HepG2 (cell line): ENCODE data around the gene SGCD. TPM values are rescaled to one million over a fixed set of nuclear protein-coding genes. Genes with fewer than 3 reads are reported as not detected.

Experiments used
- ATAC-seq: fragments of 200-7000 bp; cut with Tn5 transposase; 3 replicates; pipeline ENCODE4 v1.9.1; 2020; ENCODE audit warnings: mild to moderate bottlenecking, moderate library complexity
- BruUV-seq: library from RNA; stranded (reverse); fragments of 400-500 nt; replicated peaks from 2 replicates; lab custom pipeline; 2021; lab: Mats Ljungman, UMichigan
- CTCF ChIA-PET: fragments of 300-600 bp; formaldehyde crosslinking; extraction: SDS; loops from one replicate; lab custom pipeline; 2021; ENCODE audit warnings: low total read pairs, inconsistent platforms, low intra/inter-chr PET ratio; lab: Yijun Ruan, JAX
- POLR2A ChIA-PET: fragments of 350-600 bp; sonication (Branson Sonifier 250); formaldehyde crosslinking; loops from one replicate; lab custom pipeline; 2020; ENCODE audit warnings: antibody characterized with exemption, inconsistent platforms; lab: Yijun Ruan, JAX
- DNase-seq: peaks from one replicate; pipeline ENCODE4 v3.0.0-alpha.2; 2015; ENCODE audit warnings: low spot score
- FAIRE-seq: peaks from 3 replicates; lab custom pipeline; 2011; peaks lifted over from hg19 to GRCh38; lab: Jason Lieb, UNC
- H2AFZ ChIP-seq: one replicate; pipeline ENCODE4 v1.6.1; 2011; ENCODE audit warnings: low read length, inconsistent platforms
- H3K27ac ChIP-seq: fragments of 300-600 bp; 3 replicates; pipeline ENCODE4 v1.8.0; 2011; ENCODE audit warnings: mixed run types, mild to moderate bottlenecking, mixed read lengths, low read length, inconsistent platforms; ENCODE audit not compliant: insufficient read depth; ENCODE audit errors: extremely low read length
- H3K27me3 ChIP-seq, 2 experiments: fragments of 200-600 bp in 1 of 2; 2 replicates in 1 of 2; 3 replicates in 1 of 2; pipeline versions ENCODE4 v1.6.0 to v1.8.0; 2011; ENCODE audit warnings: low read length in 2 of 2, mild to moderate bottlenecking in 2 of 2, moderate library complexity in 2 of 2, inconsistent platforms in 1 of 2; ENCODE audit not compliant: insufficient read depth in 2 of 2, control insufficient read depth in 1 of 2
- H3K36me3 ChIP-seq, 2 experiments: fragments of 200-600 bp in 1 of 2; replicated peaks in 1 of 2; 2 replicates in 1 of 2; 3 replicates in 1 of 2; pipeline versions ENCODE4 v1.5.1 to v1.8.0; 2011; ENCODE audit warnings: low read length in 2 of 2, inconsistent platforms in 1 of 2; ENCODE audit not compliant: insufficient read depth in 2 of 2, control insufficient read depth in 1 of 2
- H3K4me1 ChIP-seq: 2 replicates; pipeline ENCODE4 v1.5.1; 2012; ENCODE audit warnings: low read length, inconsistent platforms; ENCODE audit not compliant: insufficient read depth
- H3K4me2 ChIP-seq: 2 replicates; pipeline ENCODE4 v1.6.0; 2011; ENCODE audit warnings: low read depth, low read length, inconsistent platforms
- H3K4me3 ChIP-seq, 3 experiments: fragments of 200-600 bp in 1 of 3; sonication (generic), shearing (Covaris generic) in 1 of 3; replicated peaks in 1 of 3; 2 replicates each; pipeline ENCODE4 v1.5.1; 2011 to 2016; ENCODE audit warnings: low read length in 3 of 3, inconsistent platforms in 2 of 3, low read depth in 2 of 3, mild to moderate bottlenecking in 2 of 3, control low read depth in 1 of 3, mixed read lengths in 1 of 3; ENCODE audit not compliant: insufficient read depth in 1 of 3
- H3K79me2 ChIP-seq: one replicate; pipeline ENCODE4 v1.6.1; 2011; ENCODE audit warnings: low read length, inconsistent platforms; ENCODE audit not compliant: insufficient read depth
- H3K9ac ChIP-seq: 2 replicates; pipeline ENCODE4 v1.6.0; 2011; ENCODE audit warnings: mild to moderate bottlenecking, low read depth, low read length, inconsistent platforms; ENCODE audit not compliant: insufficient read depth
- H3K9me3 ChIP-seq: 2 replicates; pipeline ENCODE4 v1.5.1; 2012; ENCODE audit warnings: mild to moderate bottlenecking, low read length
- H4K20me1 ChIP-seq: 2 replicates; pipeline ENCODE4 v1.6.0; 2011; ENCODE audit warnings: inconsistent platforms, mild to moderate bottlenecking, low read length, moderate library complexity; ENCODE audit not compliant: insufficient read depth
- ARNTL ChIP-seq: sonication (generic); formaldehyde crosslinking; IDR thresholded peaks from 2 replicates; pipeline ENCODE4 v1.4.0; 2020; ENCODE audit warnings: mild to moderate bottlenecking, missing genetic modification reagents
- BHLHE40 ChIP-seq: IDR thresholded peaks from 2 replicates; pipeline ENCODE4 v1.6.1; 2011; ENCODE audit warnings: low read length, improper control_type of control experiment
- ESRRA ChIP-seq: sonication (generic); formaldehyde crosslinking; IDR thresholded peaks from 2 replicates; pipeline ENCODE4 v1.5.1; 2020; ENCODE audit warnings: mild to moderate bottlenecking, low read depth, missing genetic modification reagents
- ETV6 ChIP-seq: sonication (generic); formaldehyde crosslinking; conservative IDR thresholded peaks from 2 replicates; pipeline ENCODE4 v1.4.0; 2020; ENCODE audit warnings: missing genetic modification reagents
- FOXA3 ChIP-seq: IDR thresholded peaks from 2 replicates; pipeline ENCODE4 v1.6.1; 2016; ENCODE audit warnings: missing genetic modification reagents, missing compliant biosample characterization
- GPN1 ChIP-seq: sonication (generic); formaldehyde crosslinking; IDR thresholded peaks from 2 replicates; pipeline ENCODE4 v1.5.1; 2020; ENCODE audit warnings: missing genetic modification reagents, borderline replicate concordance
- ISL2 ChIP-seq: sonication (generic); formaldehyde crosslinking; IDR thresholded peaks from 2 replicates; pipeline ENCODE4 v1.5.0; 2020; ENCODE audit warnings: missing genetic modification reagents
- NCOA2 ChIP-seq: sonication (generic); formaldehyde crosslinking; IDR thresholded peaks from 2 replicates; pipeline ENCODE4 v1.8.0; 2022; ENCODE audit warnings: inconsistent platforms
- NFYC ChIP-seq: IDR thresholded peaks from 2 replicates; pipeline ENCODE4 v1.6.1; 2016; ENCODE audit warnings: missing genetic modification reagents, missing compliant biosample characterization
- NKX3-1 ChIP-seq: sonication (generic); formaldehyde crosslinking; IDR thresholded peaks from 2 replicates; pipeline ENCODE4 v1.5.0; 2020; ENCODE audit warnings: missing genetic modification reagents
- SAP130 ChIP-seq: IDR thresholded peaks from 2 replicates; pipeline ENCODE4 v1.6.1; 2016; ENCODE audit warnings: low read depth
- TBX3 ChIP-seq: fragments of 450-650 bp; IDR thresholded peaks from 2 replicates; pipeline ENCODE4 v1.6.1; 2017; ENCODE audit warnings: antibody characterized with exemption, mild to moderate bottlenecking, inconsistent platforms, borderline replicate concordance
- U2AF1 ChIP-seq: fragments of 200-400 bp; formaldehyde crosslinking; optimal IDR thresholded peaks from 2 replicates; pipeline ENCODE3; 2017; ENCODE audit warnings: mild to moderate bottlenecking, low read depth, low read length
- ZBTB7A ChIP-seq: sonication (generic); formaldehyde crosslinking; IDR thresholded peaks from 2 replicates; pipeline ENCODE4 v1.8.0; 2022; ENCODE audit warnings: mild to moderate bottlenecking, missing genetic modification reagents
- ZNF460 ChIP-seq: sonication (generic); formaldehyde crosslinking; IDR thresholded peaks from 2 replicates; pipeline ENCODE4 v1.5.1; 2020; ENCODE audit warnings: missing genetic modification reagents, mild to moderate bottlenecking, borderline replicate concordance
- ZNF501 ChIP-seq: sonication (generic); formaldehyde crosslinking; IDR thresholded peaks from 2 replicates; pipeline ENCODE4 v1.5.1; 2020; ENCODE audit warnings: mild to moderate bottlenecking, moderate library complexity, missing genetic modification reagents
- ZNF766 ChIP-seq: sonication (generic); formaldehyde crosslinking; IDR thresholded peaks from 2 replicates; pipeline ENCODE4 v1.5.0; 2020; ENCODE audit warnings: missing genetic modification reagents, borderline replicate concordance
- ZNF879 ChIP-seq: sonication (generic); formaldehyde crosslinking; IDR thresholded peaks from 2 replicates; pipeline ENCODE4 v1.8.1; 2023; ENCODE audit warnings: missing genetic modification reagents
- WGBS: methylation state at CpG from one replicate; pipeline ENCODE4 v1.1.6; 2017; ENCODE audit warnings: low lambda C conversion rate; 5-methylcytosine and 5-hydroxymethylcytosine counted together
- in situ Hi-C: cut with HindIII; loops from 2 replicates; pipeline ENCODE4 v1.10.0; 2017; ENCODE audit warnings: low pct_unique_long_range_greater_than_20kb; ENCODE audit not compliant: extremely low pct_ligation_motif_present
- intact Hi-C: fragments of 100-400 bp; cut with micrococcal nuclease; formaldehyde crosslinking; loops from one replicate; pipeline ENCODE4 v1.10.0; 2022; ENCODE audit not compliant: unreplicated experiment
- polyA plus RNA-seq, 8 experiments: library from polyadenylated mRNA; depleted of rRNA in 3 of 8; stranded (reverse) in 7 of 8; unstranded in 1 of 8; fragments of >200 nt; fragmentation: Illumina TruSeq in 4 of 8; extraction: Trizol in 4 of 8; gene quantifications; 2 replicates each; pipeline versions ENCODE4 v1.2.1 to v1.2.3, GENCODE V29; 2011 to 2016; ENCODE audit warnings: low read depth in 4 of 8, missing spikeins in 1 of 8, mixed read lengths in 1 of 8; ENCODE audit not compliant: insufficient read depth in 1 of 8
- total RNA-seq, 5 experiments: library from RNA; depleted of rRNA; stranded (reverse); fragments of >200 nt; fragmentation: Illumina TruSeq; extraction: Trizol; gene quantifications; 2 replicates each; pipeline ENCODE4 v1.2.3, GENCODE V29; 2016; ENCODE audit warnings: low read depth in 1 of 5
- TF ChIP-seq, protein P1 (sequence below): sonication (generic); formaldehyde crosslinking; IDR thresholded peaks from 2 replicates; pipeline ENCODE4 v1.4.0; 2020; ENCODE audit warnings: missing genetic modification reagents
- TF ChIP-seq, protein P2 (sequence below): IDR thresholded peaks from 2 replicates; pipeline ENCODE4 v1.6.1; 2016; ENCODE audit warnings: missing compliant biosample characterization, missing genetic modification reagents, borderline replicate concordance
- TF ChIP-seq, protein P3 (sequence below): sonication (generic); formaldehyde crosslinking; IDR thresholded peaks from 2 replicates; pipeline ENCODE4 v1.8.0; 2022; ENCODE audit warnings: missing genetic modification reagents, low read depth, mild to moderate bottlenecking, borderline replicate concordance

The SGCD gene
- total and polyA plus RNA-seq, 2 of the 13 experiments (the other 11 are each of a cell fraction or from before 2014, with no cell fraction given): not detected

DNA sequence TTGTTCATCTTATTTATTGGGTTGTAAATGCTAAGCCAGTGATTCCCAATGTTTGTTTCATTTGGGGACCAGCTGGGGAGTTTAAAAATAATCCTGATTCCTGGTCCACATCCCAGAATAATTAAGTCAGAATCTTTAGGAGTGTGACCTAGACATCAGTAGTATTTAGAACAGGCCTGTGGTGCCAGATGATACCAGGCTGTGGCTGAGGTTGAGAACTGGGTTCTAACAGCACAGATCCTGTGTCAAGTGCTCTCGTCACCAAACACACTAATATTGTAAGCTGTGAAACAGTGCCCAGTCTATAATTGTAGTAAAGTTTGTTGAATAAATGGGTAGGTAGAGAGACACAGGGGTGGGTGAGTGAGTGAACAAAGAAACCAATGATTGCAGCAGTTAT lies 351.0 kb downstream of the SGCD start:
- Histone ChIP-seq H3K9ac (no peak overlapping the region), H3K9me3 (no peaks in the 10 kb centered on the region), H3K4me1 (peaks cover 9% of the 10 kb centered on the region), H4K20me1 (no peaks in the 10 kb centered on the region), H3K4me2 (no peak overlapping the region), H3K36me3 (no peaks in the 10 kb centered on the region), H3K4me3 (no peak overlapping the region), H3K79me2 (no peaks in the 10 kb centered on the region), H3K27ac (no peak overlapping the region), H2AFZ (no peak overlapping the region), H3K27me3 (no peaks in the 10 kb centered on the region)
- intact Hi-C loops (no loop called here), in situ Hi-C loops (loop anchor here (25.0 kb wide), 1 partner anchor 459 kb away; the partner anchor contains the start of gene MED7)
- POLR2A ChIA-PET: no interaction called here
- ATAC-seq (no peak), DNase-seq (no peak), FAIRE-seq (no peak)
- CTCF ChIA-PET: no interaction called here
- TF ChIP-seq, protein P1, sequence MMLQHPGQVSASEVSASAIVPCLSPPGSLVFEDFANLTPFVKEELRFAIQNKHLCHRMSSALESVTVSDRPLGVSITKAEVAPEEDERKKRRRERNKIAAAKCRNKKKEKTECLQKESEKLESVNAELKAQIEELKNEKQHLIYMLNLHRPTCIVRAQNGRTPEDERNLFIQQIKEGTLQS (CRISPR knock-in tag): no peak
- TF ChIP-seq SAP130 (CRISPR knock-in tag) (no peak), ARNTL (CRISPR knock-in tag) (no peak), ZNF460 (CRISPR knock-in tag) (no peak), TBX3 (no peak), NFYC (no peak), ZBTB7A (CRISPR knock-in tag) (no peak)
- BruUV-seq: no TSS peak
- WGBS: 10% methylated on average over 1 of the region's 1 CpG

DNA sequence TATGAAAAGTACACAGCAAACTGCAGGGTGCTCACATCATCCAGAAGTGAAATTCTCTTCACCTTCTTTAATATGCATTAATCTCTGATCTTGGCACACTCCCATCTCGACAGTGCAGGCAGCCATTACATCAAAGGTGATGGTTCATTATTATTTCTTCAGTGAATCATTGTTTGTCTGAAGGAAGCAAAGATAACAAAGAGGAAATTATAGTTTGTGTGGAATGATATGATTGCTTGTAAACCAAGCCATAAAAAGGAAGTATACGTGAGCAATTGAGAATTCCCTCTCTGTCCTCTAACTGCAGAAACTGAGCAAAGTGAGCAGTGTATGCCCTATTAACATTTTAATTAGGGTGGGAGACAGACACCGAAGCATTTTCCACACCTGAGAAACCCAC lies 351.5 kb downstream of the SGCD start:
- intact Hi-C loops (no loop called here), in situ Hi-C loops (loop anchor here (25.0 kb wide), 1 partner anchor 459 kb away; the partner anchor contains the start of gene MED7)
- Histone ChIP-seq H3K79me2 (no peaks in the 10 kb centered on the region), H3K27ac (no peak overlapping the region), H3K9me3 (no peaks in the 10 kb centered on the region), H3K4me2 (no peak overlapping the region), H3K36me3 (no peaks in the 10 kb centered on the region), H2AFZ (no peak overlapping the region), H3K27me3 (no peaks in the 10 kb centered on the region), H3K4me3 (no peak overlapping the region), H4K20me1 (no peaks in the 10 kb centered on the region), H3K9ac (no peak overlapping the region), H3K4me1 (peaks cover 14% of the 10 kb centered on the region)
- POLR2A ChIA-PET: no interaction called here
- 21% methylated on average over 3 of the region's 3 CpGs for WGBS
- CTCF ChIA-PET: no interaction called here
- ATAC-seq (no peak), FAIRE-seq (no peak), DNase-seq (no peak)
- no TSS peak for BruUV-seq
- TF ChIP-seq FOXA3: no peak
- TF ChIP-seq NKX3-1 (CRISPR knock-in tag): no peak
- TF ChIP-seq, protein P2, sequence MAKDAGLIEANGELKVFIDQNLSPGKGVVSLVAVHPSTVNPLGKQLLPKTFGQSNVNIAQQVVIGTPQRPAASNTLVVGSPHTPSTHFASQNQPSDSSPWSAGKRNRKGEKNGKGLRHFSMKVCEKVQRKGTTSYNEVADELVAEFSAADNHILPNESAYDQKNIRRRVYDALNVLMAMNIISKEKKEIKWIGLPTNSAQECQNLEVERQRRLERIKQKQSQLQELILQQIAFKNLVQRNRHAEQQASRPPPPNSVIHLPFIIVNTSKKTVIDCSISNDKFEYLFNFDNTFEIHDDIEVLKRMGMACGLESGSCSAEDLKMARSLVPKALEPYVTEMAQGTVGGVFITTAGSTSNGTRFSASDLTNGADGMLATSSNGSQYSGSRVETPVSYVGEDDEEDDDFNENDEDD (CRISPR knock-in tag): no peak
- no peak for TF ChIP-seq ETV6 (CRISPR knock-in tag)
- TF ChIP-seq BHLHE40: no peak
- no peak for TF ChIP-seq ZNF879 (CRISPR knock-in tag)
- TF ChIP-seq, protein P3, sequence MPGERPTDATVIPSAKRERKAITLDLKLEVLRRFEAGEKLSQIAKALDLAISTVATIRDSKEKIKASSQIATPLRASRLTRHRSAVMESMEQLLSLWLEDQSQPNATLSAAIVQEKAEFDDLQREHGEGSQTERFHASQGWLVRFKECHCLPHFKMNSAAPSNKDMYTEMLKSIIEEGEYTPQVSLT: no peak
- no peak for TF ChIP-seq U2AF1
- TF ChIP-seq NCOA2 (CRISPR knock-in tag): no peak
- TF ChIP-seq ESRRA (CRISPR knock-in tag): no peak
- TF ChIP-seq ISL2 (CRISPR knock-in tag): no peak
- no peak for TF ChIP-seq ZNF766 (CRISPR knock-in tag)
- no peak for TF ChIP-seq ZNF501
- no peak for TF ChIP-seq GPN1 (CRISPR knock-in tag)
